NK-92 (cell line): ENCODE results near the gene ART1.

Source experiments
- DNase-seq: peaks from one replicate; lab custom pipeline; 2025; ENCODE audit not compliant: unreplicated experiment; lab: John Stamatoyannopoulos, UW

ART1 gene

DNA sequence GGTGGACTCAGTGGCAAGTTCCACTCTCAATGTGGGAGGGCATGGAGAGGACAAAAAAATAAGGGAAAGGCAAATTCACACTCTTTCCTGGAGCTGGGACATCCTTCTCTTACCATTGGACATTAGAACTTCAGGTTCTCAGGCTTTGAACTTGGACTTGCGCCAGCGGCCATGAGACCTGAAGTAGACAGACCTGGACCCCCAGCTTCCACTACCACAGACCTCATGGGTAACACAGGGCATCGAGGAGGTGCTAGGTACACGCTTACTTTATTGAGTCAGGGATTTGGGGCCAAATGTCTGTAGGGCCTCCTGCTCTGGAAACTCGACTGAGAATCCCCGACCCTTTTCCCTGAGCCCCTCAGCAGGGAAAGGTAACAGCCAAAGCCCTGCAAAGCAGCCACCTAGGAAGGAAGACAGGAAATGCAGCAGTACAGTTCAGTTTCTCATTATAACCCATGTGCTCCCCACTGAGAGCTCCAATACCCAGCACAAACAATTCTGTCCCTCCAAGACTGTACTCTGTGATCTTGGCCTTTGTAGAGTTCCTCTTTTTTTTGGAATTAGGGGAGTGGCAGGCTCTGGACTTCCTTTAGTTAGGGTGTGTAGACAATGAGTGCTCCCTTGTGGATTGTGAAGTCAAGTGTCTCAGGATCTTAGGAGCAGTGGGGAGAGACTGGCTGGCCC lies 20.6 kb downstream of the ART1 start:
- DNase-seq: no peak

DNA sequence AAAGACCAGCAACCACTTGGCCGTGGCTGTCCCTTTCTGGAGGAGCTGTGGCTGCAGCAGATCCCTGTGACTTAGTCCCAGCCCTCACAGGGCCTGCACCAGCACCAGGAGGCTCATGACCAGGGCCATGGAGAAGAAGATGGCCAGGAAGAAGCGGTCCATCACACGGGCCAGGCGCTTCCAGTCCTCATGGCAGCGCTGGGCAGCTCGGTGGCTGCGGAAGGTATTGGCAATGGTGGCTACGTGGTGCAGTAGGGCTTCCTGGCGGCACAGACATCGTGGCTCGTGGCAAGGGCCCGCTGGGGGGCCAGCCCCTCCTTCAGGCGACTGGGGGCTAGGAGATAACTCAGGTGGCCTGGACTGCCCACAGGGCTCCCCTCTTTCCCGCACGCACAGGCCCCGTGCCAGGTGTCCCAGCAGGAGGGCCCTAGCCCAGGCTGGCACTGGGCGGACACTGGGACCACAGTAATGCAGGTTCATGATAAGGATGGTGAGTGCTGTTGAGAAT lies 21.1 kb downstream of the ART1 start:
- no peak for DNase-seq

DNA sequence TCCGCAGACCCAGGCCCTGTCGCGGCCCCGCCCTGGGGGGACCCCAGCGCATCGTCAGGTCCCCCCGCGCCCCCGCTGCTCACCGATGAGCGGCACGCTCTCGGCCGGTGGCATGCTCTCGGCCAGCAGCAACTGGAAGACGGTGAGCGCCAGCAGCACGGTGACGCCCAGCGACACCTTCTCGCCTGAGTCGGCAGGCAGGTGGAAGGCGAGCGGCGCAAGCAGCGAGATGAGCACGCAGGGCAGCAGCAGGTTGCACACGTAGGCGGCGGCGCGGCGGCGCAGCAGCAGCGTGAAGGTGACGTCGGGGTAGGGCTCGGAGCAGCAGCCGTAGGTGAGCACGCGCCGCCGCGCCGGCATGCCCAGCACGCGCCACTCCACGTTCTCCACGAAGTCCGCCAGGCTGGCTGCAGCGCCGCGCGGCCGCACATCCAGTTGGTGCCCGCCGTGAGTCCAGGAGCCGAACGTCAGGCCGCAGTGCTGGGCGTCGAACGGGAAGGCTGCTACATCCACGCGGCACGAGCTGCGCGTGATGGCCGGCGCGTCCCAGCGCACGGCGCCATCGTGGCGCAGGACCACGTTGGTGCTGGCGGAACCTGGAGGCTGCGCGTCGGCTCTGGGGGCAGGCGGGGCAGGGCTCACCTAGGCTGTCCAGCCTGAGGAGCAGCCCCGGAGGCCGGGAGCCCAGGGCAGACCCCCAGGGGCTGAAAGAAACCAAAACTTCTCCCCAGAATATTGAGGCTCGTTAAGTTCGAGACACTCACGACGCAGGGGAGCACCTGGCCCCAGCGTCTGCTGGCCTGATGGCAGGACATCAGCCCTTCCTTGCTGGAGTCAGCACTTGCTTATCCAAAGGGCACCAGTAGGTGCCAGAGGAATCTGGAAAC lies 22.5 kb downstream of the ART1 start:
- DNase-seq: no peak

DNA sequence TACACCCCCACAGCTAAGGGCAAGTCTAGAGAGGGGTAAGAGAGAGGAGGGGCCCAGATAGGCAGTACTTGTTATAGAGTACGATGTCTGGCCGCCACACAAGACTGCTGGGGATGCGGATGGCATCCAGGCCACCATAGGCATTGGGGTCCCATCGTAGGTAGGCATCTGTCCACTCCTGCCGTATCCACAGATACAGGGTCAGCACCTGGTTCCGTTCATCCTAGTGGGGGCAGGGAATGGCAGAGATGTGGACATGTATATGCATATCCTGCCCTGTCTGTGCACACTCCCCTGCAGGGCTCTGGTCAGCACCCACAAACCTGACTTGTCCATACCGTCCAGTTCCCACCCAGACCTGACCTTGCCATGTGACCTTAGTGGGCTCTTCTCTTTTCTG lies 24.2 kb downstream of the ART1 start:
- DNase-seq: no peak

DNA sequence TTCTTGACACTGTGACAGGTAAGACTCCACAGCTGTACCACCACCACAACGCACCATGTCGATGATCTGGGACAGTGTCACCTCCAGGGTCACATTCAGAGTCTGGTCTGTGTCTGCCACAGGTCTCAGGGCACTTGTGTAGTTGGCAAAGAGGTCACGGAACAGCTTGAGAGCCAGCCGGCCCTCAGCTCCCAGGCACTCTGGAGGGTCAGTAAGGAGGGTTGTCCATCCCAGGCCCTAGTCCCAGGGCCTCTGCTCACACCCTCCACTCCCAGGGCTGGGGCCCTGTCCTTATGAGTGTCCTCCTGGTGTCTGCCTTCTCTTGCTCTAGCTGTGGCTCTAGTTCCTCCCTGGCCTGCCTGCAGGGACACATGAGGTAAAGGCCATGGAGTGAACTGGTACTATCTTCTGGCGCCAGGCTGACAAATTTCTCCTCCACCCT lies 24.8 kb downstream of the ART1 start:
- DNase-seq: no peak

DNA sequence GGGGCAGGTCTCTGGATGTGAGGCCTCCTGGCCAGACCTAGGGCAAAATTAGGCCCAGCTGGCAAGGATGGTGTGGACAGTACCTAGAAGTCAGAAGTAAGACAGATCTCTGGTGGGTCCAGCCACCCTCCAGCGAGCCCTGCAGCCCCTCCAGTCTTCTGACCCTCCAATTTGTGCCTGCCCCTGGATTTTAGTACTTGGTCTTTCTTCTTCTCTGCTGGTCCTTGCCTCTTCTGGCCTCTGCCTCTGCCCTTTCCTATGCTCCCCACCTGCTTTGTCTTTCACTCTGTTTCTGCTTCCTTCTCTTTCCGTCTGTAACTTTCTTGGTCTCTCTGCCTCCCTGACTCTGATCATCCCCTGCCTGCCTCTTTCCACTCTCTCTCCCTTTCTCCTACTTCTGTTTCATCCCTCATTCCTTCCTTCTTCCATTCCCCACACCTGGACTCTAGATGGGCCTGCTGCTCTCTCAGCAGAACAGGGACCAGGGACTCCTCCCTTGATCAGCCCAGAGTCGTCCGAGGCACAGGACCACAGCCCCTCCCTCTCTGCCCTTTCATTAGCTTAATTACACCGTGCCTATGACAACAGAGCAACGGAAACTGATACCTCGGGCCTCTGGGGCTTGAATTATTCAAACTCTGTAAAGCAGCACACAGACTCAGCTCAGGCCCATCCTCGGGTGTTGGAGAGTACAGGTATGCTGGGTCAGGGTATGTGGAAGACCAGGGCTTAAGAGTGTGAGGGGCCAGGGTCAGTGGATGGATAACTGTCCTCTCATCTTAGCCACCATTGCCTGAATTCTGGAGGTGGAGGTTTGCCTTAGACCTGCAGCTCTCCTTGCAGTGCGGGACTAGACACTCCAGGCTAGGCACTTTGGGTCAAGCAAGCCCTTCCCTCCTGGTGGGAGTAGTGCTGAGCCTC lies 26.7 kb downstream of the ART1 start, which contains the start of gene CHRNA10:
TSS of gene CHRNA10 (minus strand) at position 51 of the 921 bp plus-strand sequence. CDS start 72 bp downstream, outside the sequence.
- no peak for DNase-seq

DNA sequence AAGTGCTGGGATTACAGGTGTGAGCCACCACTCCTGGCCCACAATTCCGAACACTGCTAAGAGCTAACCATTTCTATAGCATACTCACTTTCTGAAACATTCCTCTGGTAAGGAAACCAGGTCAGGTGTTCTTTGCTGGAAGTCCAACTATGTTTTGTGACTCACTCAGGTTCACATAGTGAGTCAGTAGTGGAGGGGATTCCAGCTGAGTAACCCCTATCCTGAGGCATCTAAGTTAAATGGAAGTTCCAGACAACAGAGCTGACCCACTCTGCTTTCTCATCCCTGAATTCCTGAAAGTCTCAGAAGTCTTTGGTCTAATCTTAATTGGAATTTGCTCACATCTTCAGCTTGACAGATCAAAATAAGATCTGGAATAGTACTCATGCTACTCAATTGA lies 29.3 kb downstream of the ART1 start:
- DNase-seq: no peak

DNA sequence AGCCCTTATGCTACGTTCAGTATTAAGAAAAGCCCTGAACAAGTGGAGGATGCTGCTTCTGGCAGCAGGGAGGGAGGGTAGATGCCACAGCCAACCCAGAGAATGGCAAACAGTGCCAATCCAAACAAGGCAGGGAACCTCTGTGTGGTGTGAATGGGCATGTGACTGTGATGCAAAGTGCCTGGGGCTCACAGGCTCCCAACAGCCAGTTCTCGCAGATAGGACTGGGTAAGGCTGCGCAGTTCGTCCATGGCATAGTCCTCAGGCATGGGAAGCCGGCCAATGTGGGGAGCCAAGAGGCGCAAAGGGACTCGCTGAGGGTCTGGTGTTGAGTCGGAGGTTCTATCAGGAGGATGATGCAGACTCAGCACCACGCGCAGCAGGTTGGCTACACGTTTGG lies 31.0 kb downstream of the ART1 start:
- DNase-seq: no peak

DNA sequence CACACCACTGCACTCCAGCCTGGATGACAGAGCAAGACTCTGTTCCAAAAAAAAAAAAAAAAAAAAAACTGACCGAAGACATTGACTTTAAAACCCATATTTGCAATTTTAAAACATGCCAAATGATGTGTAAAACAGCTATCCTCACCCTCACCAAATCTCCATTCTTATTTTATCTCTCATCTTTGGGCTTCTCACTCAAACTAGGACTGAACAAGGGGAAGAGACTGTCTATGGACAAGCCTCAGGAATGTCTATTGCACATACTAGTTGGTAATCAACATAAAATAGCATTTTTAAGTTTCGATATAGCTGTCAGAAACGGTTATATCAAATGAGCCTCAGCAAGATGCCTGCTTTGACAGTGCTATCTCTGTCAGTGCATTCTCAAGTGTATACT lies 34.1 kb downstream of the ART1 start:
- DNase-seq: no peak

DNA sequence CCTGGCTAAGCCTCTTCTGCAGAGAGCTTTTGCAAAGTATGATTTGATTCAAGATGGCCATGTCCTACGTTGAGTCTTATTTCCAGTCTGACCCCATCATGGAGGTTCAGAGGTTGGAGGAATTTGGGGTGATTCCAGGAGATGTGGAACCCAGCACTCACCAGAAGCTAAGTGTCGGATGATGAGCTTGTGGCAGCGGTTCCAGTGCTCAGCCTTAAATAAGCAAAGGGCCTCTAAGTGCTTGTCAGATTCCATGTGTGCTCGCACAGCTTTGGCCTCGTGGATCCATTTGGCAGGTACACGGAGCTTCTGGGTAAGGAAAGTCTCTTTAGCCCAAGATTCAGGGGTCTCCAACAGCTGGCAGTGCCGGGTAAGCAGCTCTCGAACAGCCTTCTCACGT lies 38.1 kb downstream of the ART1 start:
- no peak for DNase-seq

DNA sequence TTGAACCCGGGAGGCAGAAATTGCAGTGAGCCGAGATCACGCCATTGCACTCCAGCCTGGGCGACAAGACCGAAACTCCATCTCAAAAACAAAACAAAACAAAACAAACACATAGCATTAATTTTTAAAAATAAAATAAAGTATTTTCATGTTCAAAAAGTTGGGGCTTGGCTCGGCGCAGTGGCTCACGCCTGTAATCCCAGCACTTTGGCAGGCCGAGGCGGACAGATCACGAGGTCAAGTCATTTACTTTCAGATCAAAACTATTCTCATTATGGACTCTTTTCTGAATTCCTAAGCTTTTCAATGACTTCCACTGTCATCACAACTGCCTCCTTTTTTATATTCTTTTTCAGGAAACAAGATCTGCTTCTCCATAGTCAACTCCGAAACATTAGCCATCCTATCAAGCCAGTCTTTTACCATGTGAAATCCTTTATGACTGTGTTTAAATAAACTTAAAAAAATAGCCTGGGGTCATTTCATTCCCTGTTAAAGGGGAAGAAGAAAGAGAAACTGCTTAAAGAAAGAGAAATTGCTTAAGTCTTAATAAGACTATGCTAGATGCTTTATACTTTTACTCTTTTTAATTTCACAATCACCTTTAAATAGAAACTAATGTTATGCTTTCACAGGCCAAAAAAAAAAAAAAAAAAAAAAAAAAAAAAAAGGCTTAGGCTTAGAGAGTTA lies 39.3 kb downstream of the ART1 start:
- no peak for DNase-seq

DNA sequence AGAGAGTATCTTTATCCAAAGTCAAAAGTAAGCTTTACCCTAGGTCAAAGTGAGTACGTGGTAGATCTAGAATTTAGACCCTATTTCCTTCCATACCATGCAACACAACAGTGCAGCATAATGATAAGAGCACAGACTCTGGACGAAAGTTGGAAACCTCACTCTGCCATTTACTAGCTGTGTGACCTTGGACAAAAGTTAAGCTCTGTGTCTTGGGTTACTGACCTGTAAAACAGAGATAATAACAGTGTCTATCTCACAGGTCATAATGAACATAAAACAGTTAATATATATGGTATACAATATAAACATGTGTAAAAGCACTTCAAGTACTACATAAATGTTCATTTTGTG lies 39.9 kb downstream of the ART1 start:
- no peak for DNase-seq

DNA sequence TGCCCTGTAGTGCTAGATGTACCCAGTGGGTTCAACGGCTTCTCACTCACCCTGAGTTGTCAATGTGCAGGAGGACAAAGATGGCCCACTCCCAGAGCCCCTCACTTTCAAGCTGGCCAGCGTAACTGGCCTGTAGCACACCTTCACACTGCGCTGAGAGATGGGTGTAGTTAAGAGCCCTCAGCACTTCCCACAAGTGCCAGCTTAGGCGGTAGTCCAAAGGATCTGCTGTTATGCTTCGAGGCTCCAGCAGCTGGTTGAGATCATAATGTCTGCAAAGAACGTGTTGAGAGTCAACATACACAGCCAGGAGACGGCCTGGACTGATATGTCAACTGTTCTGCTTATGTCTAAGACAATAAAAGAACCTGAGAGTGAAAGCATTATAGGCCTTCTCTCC lies 41.0 kb downstream of the ART1 start:
- DNase-seq: no peak

DNA sequence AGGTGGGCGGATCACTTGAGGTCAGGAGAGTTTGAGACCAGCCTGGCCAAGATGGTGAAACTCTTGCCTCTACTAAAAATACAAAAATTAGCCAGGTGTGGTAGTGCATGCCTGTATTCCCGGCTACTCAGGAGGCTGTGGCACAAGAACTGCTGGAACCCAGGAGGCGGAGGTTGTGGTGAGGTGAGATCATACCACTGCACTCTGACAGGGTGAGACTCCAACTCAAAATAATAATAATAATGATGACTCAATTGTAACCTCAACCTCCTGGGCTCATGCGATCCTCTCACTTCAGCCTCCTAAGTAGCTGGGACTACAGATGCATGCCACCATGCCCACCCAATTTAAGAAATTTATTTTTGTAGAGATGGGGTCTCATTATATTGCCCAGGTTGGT lies 41.8 kb downstream of the ART1 start:
- no peak for DNase-seq

DNA sequence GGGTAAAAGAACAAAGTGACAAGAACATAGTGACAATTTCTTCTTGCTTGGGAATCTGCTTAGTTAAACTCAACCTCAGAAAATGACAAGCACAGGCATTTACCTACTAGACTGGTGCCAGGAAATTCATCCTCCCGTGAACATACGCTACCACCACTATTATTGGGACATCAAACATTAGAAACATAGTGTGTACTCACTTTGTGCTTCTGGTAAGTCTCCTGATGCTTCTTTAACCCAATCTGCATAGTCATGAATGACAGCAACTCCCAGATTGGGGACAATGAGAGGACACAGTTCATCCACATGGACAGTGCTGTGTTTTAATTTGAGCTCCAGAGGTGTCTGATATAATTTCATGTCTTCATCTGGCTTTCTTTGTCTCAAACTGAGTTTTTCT lies 55.5 kb downstream of the ART1 start:
- no peak for DNase-seq

DNA sequence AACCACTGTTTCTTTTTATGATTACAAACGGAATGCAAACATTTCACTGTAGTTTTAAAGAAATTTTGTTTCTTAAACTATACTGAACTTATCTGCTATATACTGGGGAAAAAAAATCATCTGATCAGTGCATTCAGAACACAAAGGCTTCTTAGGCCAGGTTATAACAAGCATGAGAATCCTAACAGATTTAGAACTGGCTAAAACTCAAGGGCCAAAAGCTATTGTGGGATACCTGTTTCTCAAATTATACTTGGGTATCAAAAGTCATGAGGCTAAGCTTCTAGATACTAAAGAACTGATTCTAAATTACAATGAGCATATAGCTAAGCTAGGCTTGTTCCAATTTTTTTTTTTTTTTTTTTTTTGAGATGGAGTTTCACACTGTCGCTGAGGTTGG lies 56.0 kb downstream of the ART1 start:
- DNase-seq: no peak

DNA sequence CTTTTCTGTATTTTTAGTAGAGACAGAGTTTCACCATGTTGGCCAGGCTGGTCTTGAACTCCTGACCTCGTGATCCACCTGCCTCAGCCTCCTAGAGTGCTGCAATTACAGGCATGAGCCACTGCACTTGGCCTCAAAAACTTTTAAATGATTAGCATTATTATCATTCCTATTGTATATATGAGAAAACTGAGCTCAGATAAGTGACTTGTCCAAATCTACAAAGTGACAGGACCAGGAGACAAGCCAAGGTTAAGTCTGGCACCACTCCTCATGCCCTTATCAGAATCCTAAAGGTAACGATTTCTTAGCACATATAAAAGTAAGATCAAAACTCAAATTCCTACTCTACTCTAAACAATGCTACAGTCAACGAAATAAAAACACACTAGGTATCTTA lies 58.5 kb downstream of the ART1 start:
- no peak for DNase-seq

DNA sequence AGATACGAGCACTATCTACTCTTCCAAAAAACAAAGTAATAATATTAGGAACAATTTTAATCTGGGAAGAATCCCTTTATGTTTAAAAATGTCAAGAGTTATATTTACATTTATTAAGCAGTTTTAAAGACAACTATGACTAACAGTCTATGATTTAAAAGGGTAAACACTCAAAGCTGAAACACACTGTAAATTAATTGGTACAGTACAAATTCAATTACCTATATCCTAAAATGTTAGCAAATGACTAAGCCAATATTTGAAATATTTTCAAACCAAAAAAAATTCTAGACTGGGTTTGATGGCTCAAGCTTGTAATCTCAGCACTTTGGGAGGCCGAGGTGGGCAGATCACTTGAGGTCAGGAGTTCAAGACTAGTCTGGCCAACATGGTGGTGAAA lies 62.2 kb downstream of the ART1 start:
- DNase-seq: no peak

DNA sequence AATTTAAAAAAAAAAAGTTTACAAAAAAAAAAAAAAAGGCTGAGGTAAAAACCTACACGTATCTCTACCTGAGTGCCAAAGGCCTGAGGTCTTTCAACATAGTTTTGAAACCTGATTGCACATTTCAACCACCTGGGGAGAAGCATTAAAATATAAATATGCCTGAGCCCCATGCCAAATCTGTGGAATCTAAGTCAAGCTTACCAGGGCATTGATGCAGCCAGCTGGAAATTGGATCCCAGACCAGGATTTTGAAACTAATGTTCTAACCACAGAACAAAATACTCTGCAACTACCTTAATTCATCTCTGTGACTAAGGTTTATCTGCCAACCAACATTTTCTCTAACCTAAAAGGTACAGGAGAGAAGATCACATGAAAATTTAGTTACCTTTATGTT lies 65.0 kb downstream of the ART1 start:
- DNase-seq: no peak

DNA sequence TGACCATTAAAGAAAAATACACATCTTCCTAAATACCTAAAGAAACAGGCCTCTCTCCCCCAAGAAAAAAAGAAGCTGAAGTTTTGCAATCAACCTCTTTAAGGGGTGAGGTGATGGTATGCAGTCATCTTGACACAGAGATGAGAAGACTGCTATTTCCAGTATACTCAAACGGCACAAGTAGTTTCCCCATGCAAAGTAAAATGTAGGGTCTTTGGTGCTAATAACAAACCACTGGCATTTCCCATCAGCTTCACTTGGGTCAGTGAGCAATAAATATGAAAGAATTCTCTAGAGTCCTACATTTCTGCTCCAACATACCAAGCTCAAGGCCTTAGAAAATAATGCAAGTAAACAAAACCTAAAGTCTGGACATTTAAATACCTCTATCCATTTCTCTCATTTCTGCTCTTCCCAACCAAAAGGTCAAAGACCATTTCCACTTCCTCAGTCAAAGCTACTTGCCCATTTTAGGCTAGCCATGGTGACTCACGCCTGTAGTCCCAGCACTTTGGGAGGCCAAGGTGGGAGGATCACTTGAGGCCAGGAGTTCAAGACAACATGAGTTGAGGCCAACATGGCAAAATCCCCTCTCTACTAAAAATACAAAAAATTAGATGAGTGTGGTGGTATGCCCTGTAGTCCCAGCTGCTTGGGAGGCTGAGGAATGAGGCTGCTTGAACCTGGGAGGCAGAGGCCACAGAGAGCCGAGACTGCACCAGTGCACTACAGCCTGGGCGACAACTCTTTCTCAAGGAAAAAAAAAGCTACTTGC lies 65.7 kb downstream of the ART1 start:
- no peak for DNase-seq
